ENCODE measurements around the gene CRYAA.

- TF ChIP-seq CTCF (IDR thresholded peaks at IDR 0.05; ENCODE audit: borderline replicate concordance, extremely low read depth, low read length, poor library complexity, severe bottlenecking) (no peak), EZH2 (IDR thresholded peaks at IDR 0.05; ENCODE audit: borderline replicate concordance, low read depth, low read length, severe bottlenecking) (no peak)
These were observed 34.8 kb downstream of the CRYAA start for GRCh38 chr21:43203591-43203990.
